GM19043 (cell line): ENCODE measurements around the gene BMP8A.
A peak's percentile ranks its signal among the peaks of the same experiment; 100 is the strongest.
"Not testable (repeated sequence)": the region's sequence is repeated elsewhere in the genome, so short reads cannot be mapped to it uniquely, and the experiment has no call there.

Source experiments
- ATAC-seq: cut with Tn5 transposase; IDR thresholded peaks from one replicate; pipeline ENCODE4 v1.9.1; 2021; ENCODE audit warnings: low read depth; ENCODE audit not compliant: unreplicated experiment

Gene BMP8A

GRCh38 chr1:39504436-39504835 is 13.0 kb downstream of the BMP8A start:
- not testable (repeated sequence) for ATAC-seq

GRCh38 chr1:39505289-39505688 is 13.9 kb downstream of the BMP8A start:
- no peak for ATAC-seq

- ATAC-seq = no peak
Observed at GRCh38 chr1:39507230-39507928, 15.9 kb downstream of the BMP8A start.

GRCh38 chr1:39508266-39508665 is 16.8 kb downstream of the BMP8A start:
- no peak for ATAC-seq

GRCh38 chr1:39508857-39509305 is 17.4 kb downstream of the BMP8A start:
- no peak for ATAC-seq

- peak; percentile 53 for ATAC-seq
Observed at GRCh38 chr1:39509360-39510009, 18.0 kb downstream of the BMP8A start.

- ATAC-seq = not testable (repeated sequence)
Observed at GRCh38 chr1:39510570-39511186, 19.2 kb downstream of the BMP8A start.

- ATAC-seq = not testable (repeated sequence)
Observed at GRCh38 chr1:39511477-39511876, 20.0 kb downstream of the BMP8A start.

GRCh38 chr1:39512234-39512847 is 20.9 kb downstream of the BMP8A start:
- ATAC-seq = not testable (repeated sequence)

GRCh38 chr1:39514710-39515124 is 23.3 kb downstream of the BMP8A start:
- not testable (repeated sequence) for ATAC-seq

- not testable (repeated sequence) for ATAC-seq
Observed at GRCh38 chr1:39515131-39516086, 24.0 kb downstream of the BMP8A start.

GRCh38 chr1:39516841-39517240 is 25.4 kb downstream of the BMP8A start:
- not testable (repeated sequence) for ATAC-seq

- not testable (repeated sequence) for ATAC-seq
Observed at GRCh38 chr1:39517936-39518335, 26.5 kb downstream of the BMP8A start.

- not testable (repeated sequence) for ATAC-seq
Observed at GRCh38 chr1:39519376-39519775, 27.9 kb downstream of the BMP8A start.

GRCh38 chr1:39522221-39522620 is 30.8 kb downstream of the BMP8A start:
- ATAC-seq = not testable (repeated sequence)

GRCh38 chr1:39522661-39523567 is 31.5 kb downstream of the BMP8A start:
- ATAC-seq = no peak

- ATAC-seq = no peak
Observed at GRCh38 chr1:39524171-39524570, 32.7 kb downstream of the BMP8A start.

GRCh38 chr1:39524591-39525365 is 33.3 kb downstream of the BMP8A start:
- ATAC-seq = no peak
